ENCODE results near the gene DELE1. TPM values are rescaled to one million over a fixed set of nuclear protein-coding genes. Genes with fewer than 3 reads are reported as not detected.

DELE1 gene
- polyA plus RNA-seq (2013): 138 TPM

- CTCF ChIA-PET: interaction anchor here (0.9 to 3.0 kb wide), 12 partner anchors 10 to 231 kb away, joined by 3 to 22 read pairs (median 4); no protein-coding TSS in a partner anchor
- POLR2A ChIA-PET: interaction anchor here (0.7 to 1.2 kb wide), 2 partner anchors 35 to 45 kb away, joined by 3 to 4 read pairs; partner anchors contain the start of gene RNF14
Observed at GRCh38 chr5:141923448-141924313, at the start of gene DELE1. TSS of gene DELE1 (plus strand) at chr5:141923871. CDS start at chr5:141923942, 71 bp downstream.

GRCh38 chr5:141873933-141874261 is 49.8 kb upstream of the DELE1 start:
- Histone ChIP-seq H3K9me3 (ENCODE audit: control extremely low read depth in 1 of 5, control insufficient read depth in 4 of 5, insufficient read depth in 2 of 5, low read depth in 1 of 5, low read length in 4 of 5) (no peaks in the 10 kb centered on the region), H3K36me3 (ENCODE audit: control insufficient read depth in 4 of 4, insufficient read depth in 4 of 4, low read length in 3 of 4) (no peaks in the 10 kb centered on the region), H3K4me3 (ENCODE audit: control insufficient read depth in 1 of 7, extremely low read depth in 1 of 7, insufficient read depth in 4 of 7, low read depth in 2 of 7, low read length in 6 of 7) (no peak overlapping the region), H3K4me1 (ENCODE audit: control extremely low read depth in 1 of 4, control insufficient read depth in 4 of 4, insufficient read depth in 4 of 4, low read length in 3 of 4) (peaks cover 0 to 32% (median 24%) of the 10 kb centered on the region in 4 experiments), H3K27me3 (replicated peaks in 2 of 5; ENCODE audit: control insufficient read depth in 4 of 5, insufficient read depth in 5 of 5, low read length in 4 of 5) (peaks cover 10 to 87% (median 40%) of the 10 kb centered on the region in 5 experiments), H3K27ac (ENCODE audit: insufficient read depth in 1 of 2, low read depth in 1 of 2, low read length in 2 of 2, poor library complexity in 1 of 2, severe bottlenecking in 2 of 2) (no peak overlapping the region)
- ChIA-PET CTCF (interaction anchor here (10.8 kb wide), 1 partner anchor 172 kb away, joined by 108 read pairs; no protein-coding TSS in a partner anchor), POLR2A (no interaction called here)
- no peak for DNase-seq
- 87% methylated on average over 3 of the region's 3 CpGs for whole genome bisulfite sequencing (ENCODE audit: insufficient coverage)

More at GRCh38 chr5:141923448-141924313, at the start of gene DELE1:
- peak within 1 kb of the TSS; percentile 68 to 90 (median 86) for H3K4me3 ChIP-seq (ENCODE audit: control insufficient read depth in 1 of 7, extremely low read depth in 1 of 7, insufficient read depth in 4 of 7, low read depth in 2 of 7, low read length in 6 of 7)
- no peaks in the 10 kb centered on the region for H3K9me3 ChIP-seq (ENCODE audit: control extremely low read depth in 1 of 5, control insufficient read depth in 4 of 5, insufficient read depth in 2 of 5, low read depth in 1 of 5, low read length in 4 of 5)
- WGBS (ENCODE audit: insufficient coverage): under 1% methylated on average over 47 of the region's 53 CpGs
- H3K4me1 ChIP-seq (ENCODE audit: control extremely low read depth in 1 of 4, control insufficient read depth in 4 of 4, insufficient read depth in 4 of 4, low read length in 3 of 4): peaks cover 5 to 23% (median 16%) of the 10 kb centered on the region in 4 experiments
- H3K36me3 ChIP-seq (ENCODE audit: control insufficient read depth in 4 of 4, insufficient read depth in 4 of 4, low read length in 3 of 4): peaks cover 2 to 34% (median 28%) of the 10 kb centered on the region in 4 experiments
- DNase-seq: peak; percentile 92 to 96 (median 96)
- peak within 1 kb of the TSS; percentile 96 to 98 for H3K27ac ChIP-seq (ENCODE audit: insufficient read depth in 1 of 2, low read depth in 1 of 2, low read length in 2 of 2, poor library complexity in 1 of 2, severe bottlenecking in 2 of 2)
- no peaks in the 10 kb centered on the region for H3K27me3 ChIP-seq (replicated peaks in 2 of 5; ENCODE audit: control insufficient read depth in 4 of 5, insufficient read depth in 5 of 5, low read length in 4 of 5)

- 67% methylated on average over 9 of the region's 16 CpGs for WGBS (ENCODE audit: insufficient coverage)
- Histone ChIP-seq H3K36me3 (ENCODE audit: control insufficient read depth in 4 of 4, insufficient read depth in 4 of 4, low read length in 3 of 4) (no peaks in the 10 kb centered on the region), H3K27ac (ENCODE audit: insufficient read depth in 1 of 2, low read depth in 1 of 2, low read length in 2 of 2, poor library complexity in 1 of 2, severe bottlenecking in 2 of 2) (no peak overlapping the region), H3K9me3 (ENCODE audit: control extremely low read depth in 1 of 5, control insufficient read depth in 4 of 5, insufficient read depth in 2 of 5, low read depth in 1 of 5, low read length in 4 of 5) (no peaks in the 10 kb centered on the region), H3K4me3 (ENCODE audit: control insufficient read depth in 1 of 7, extremely low read depth in 1 of 7, insufficient read depth in 4 of 7, low read depth in 2 of 7, low read length in 6 of 7) (no peak overlapping the region), H3K4me1 (ENCODE audit: control extremely low read depth in 1 of 4, control insufficient read depth in 4 of 4, insufficient read depth in 4 of 4, low read length in 3 of 4) (peaks cover 0 to 37% (median 28%) of the 10 kb centered on the region in 4 experiments), H3K27me3 (replicated peaks in 2 of 5; ENCODE audit: control insufficient read depth in 4 of 5, insufficient read depth in 5 of 5, low read length in 4 of 5) (peaks cover 10 to 91% (median 41%) of the 10 kb centered on the region in 5 experiments)
- CTCF ChIA-PET: interaction anchor here (10.8 kb wide), 1 partner anchor 173 kb away, joined by 108 read pairs; no protein-coding TSS in a partner anchor
- POLR2A ChIA-PET: no interaction called here
- no peak for DNase-seq
Observed at GRCh38 chr5:141874262-141874964, 49.3 kb upstream of the DELE1 start.

GRCh38 chr5:141875022-141875740 is 48.5 kb upstream of the DELE1 start:
- Histone ChIP-seq H3K27me3 (replicated peaks in 2 of 5; ENCODE audit: control insufficient read depth in 4 of 5, insufficient read depth in 5 of 5, low read length in 4 of 5) (peaks cover 10 to 92% (median 41%) of the 10 kb centered on the region in 5 experiments), H3K27ac (ENCODE audit: insufficient read depth in 1 of 2, low read depth in 1 of 2, low read length in 2 of 2, poor library complexity in 1 of 2, severe bottlenecking in 2 of 2) (no peak overlapping the region), H3K9me3 (ENCODE audit: control extremely low read depth in 1 of 5, control insufficient read depth in 4 of 5, insufficient read depth in 2 of 5, low read depth in 1 of 5, low read length in 4 of 5) (no peaks in the 10 kb centered on the region), H3K4me1 (ENCODE audit: control extremely low read depth in 1 of 4, control insufficient read depth in 4 of 4, insufficient read depth in 4 of 4, low read length in 3 of 4) (peaks cover 0 to 40% (median 28%) of the 10 kb centered on the region in 4 experiments), H3K36me3 (ENCODE audit: control insufficient read depth in 4 of 4, insufficient read depth in 4 of 4, low read length in 3 of 4) (no peaks in the 10 kb centered on the region), H3K4me3 (ENCODE audit: control insufficient read depth in 1 of 7, extremely low read depth in 1 of 7, insufficient read depth in 4 of 7, low read depth in 2 of 7, low read length in 6 of 7) (no peak overlapping the region)
- ChIA-PET CTCF (interaction anchor here (1.9 to 10.8 kb wide), 3 partner anchors 30 to 173 kb away, joined by 7 to 108 read pairs (median 29); no protein-coding TSS in a partner anchor), POLR2A (no interaction called here)
- DNase-seq: no peak
- 23% methylated on average over 6 of the region's 9 CpGs for WGBS (ENCODE audit: insufficient coverage)

- H3K4me3 ChIP-seq (ENCODE audit: control insufficient read depth in 1 of 7, extremely low read depth in 1 of 7, insufficient read depth in 4 of 7, low read depth in 2 of 7, low read length in 6 of 7): peak overlapping the region in 4 of 7 experiments; percentile 19 to 46 (median 25)
- CTCF ChIA-PET: interaction anchor here (1.9 to 10.8 kb wide), 3 partner anchors 31 to 174 kb away, joined by 7 to 108 read pairs (median 29); no protein-coding TSS in a partner anchor
- no peaks in the 10 kb centered on the region for H3K36me3 ChIP-seq (ENCODE audit: control insufficient read depth in 4 of 4, insufficient read depth in 4 of 4, low read length in 3 of 4)
- H3K27me3 ChIP-seq (replicated peaks in 2 of 5; ENCODE audit: control insufficient read depth in 4 of 5, insufficient read depth in 5 of 5, low read length in 4 of 5): peaks cover 10 to 92% (median 37%) of the 10 kb centered on the region in 5 experiments
- DNase-seq: peak in 2 of 3 donors; percentile 42 to 47
- no peaks in the 10 kb centered on the region for H3K9me3 ChIP-seq (ENCODE audit: control extremely low read depth in 1 of 5, control insufficient read depth in 4 of 5, insufficient read depth in 2 of 5, low read depth in 1 of 5, low read length in 4 of 5)
- peaks cover 0 to 40% (median 28%) of the 10 kb centered on the region in 4 experiments for H3K4me1 ChIP-seq (ENCODE audit: control extremely low read depth in 1 of 4, control insufficient read depth in 4 of 4, insufficient read depth in 4 of 4, low read length in 3 of 4)
- POLR2A ChIA-PET: no interaction called here
- WGBS (ENCODE audit: insufficient coverage): 0% methylated on average over 38 of the region's 65 CpGs
- H3K27ac ChIP-seq (ENCODE audit: insufficient read depth in 1 of 2, low read depth in 1 of 2, low read length in 2 of 2, poor library complexity in 1 of 2, severe bottlenecking in 2 of 2): no peak overlapping the region
Observed at GRCh38 chr5:141875795-141876627, 47.7 kb upstream of the DELE1 start.

Data from common myeloid progenitor, CD34-positive (primary cell).